KOPT-K1 (cell line): ENCODE measurements around the gene CENPS.
"Not testable (repeated sequence)": the region's sequence is repeated elsewhere in the genome, so short reads cannot be mapped to it uniquely, and the experiment has no call there.

Experiments
- H3K27ac ChIP-seq: fragments of 200-600 bp; sonication (generic); 2 replicates; pipeline ENCODE4 v1.5.1; 2016; ENCODE audit warnings: antibody characterized with exemption, mild to moderate bottlenecking, low read depth, low read length; ENCODE audit not compliant: poor library complexity, severe bottlenecking
- H3K36me3 ChIP-seq: fragments of 200-600 bp; sonication (generic); 2 replicates; pipeline ENCODE4 v1.5.1; 2017; ENCODE audit warnings: antibody characterized with exemption, mild to moderate bottlenecking, low read length, moderate library complexity; ENCODE audit not compliant: insufficient read depth
- H3K9me3 ChIP-seq: fragments of 200-600 bp; sonication (generic); 2 replicates; pipeline ENCODE4 v1.5.1; 2017; ENCODE audit warnings: antibody characterized with exemption, low read length, mild to moderate bottlenecking; ENCODE audit not compliant: insufficient read depth, poor library complexity, severe bottlenecking

CENPS gene

DNA sequence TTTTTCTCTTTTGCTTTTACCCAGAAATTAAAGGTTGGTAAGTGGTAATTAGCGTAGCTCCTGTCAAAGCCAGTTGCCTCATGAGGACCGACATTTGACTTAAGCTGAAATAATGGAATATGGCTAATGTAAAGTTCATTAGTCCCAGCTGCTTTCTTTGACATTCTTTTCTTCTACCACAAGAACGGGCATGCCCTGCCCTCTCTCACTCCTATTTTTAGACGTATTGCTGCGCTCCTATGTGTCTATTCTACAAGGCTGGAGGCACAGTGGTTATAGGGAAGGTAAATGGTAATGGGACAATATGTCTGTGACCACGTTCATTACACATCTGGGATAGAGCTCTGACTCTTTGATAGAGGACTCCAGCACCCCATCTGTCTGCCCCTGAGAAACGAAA lies 26.4 kb downstream of the CENPS start:
- Histone ChIP-seq H3K9me3 (no peaks in the 10 kb centered on the region), H3K27ac (no peak overlapping the region), H3K36me3 (peaks cover 47% of the 10 kb centered on the region)

DNA sequence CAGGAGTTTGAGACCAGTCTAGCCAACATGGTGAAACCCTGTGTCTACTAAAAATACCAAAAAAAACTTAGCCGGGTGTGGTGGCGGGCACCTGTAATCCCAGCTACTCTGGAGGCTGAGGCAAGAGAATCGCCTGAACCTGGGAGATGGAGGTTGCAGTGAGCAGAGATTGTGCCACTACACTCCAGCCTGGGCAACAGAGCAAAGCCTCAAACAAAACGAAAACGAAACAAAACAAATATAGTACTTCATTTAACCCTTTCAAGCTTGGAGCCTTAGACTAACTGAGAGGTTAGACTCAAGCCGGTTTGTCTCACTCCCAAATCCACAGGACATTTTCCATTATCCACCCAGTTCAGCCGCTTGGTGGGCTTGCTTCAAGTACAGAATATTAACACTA lies 27.2 kb downstream of the CENPS start:
- not testable (repeated sequence) for H3K9me3 ChIP-seq, H3K27ac ChIP-seq
- peaks cover 55% of the 10 kb centered on the region for H3K36me3 ChIP-seq

DNA sequence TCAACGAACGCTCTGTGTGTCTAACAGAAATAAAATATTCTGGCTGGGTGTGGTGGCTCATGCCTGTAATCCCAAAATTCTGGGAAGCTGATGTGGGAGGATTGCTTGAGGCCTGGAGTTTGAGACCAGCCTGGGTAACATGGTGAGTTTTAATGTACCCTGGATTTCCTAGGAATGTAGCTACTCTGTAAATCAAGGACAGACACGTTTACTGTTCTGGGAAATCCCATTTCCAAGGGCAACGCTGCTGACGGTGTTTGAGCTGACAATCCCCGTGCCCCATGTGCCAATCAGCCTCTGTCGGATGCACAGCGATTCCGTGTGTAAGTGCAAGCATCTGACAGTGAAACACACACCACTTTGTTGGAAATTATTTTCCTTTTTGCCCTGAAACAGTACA lies 27.6 kb downstream of the CENPS start:
- no peaks in the 10 kb centered on the region for H3K9me3 ChIP-seq
- H3K36me3 ChIP-seq = peaks cover 59% of the 10 kb centered on the region
- H3K27ac ChIP-seq = no peak overlapping the region

DNA sequence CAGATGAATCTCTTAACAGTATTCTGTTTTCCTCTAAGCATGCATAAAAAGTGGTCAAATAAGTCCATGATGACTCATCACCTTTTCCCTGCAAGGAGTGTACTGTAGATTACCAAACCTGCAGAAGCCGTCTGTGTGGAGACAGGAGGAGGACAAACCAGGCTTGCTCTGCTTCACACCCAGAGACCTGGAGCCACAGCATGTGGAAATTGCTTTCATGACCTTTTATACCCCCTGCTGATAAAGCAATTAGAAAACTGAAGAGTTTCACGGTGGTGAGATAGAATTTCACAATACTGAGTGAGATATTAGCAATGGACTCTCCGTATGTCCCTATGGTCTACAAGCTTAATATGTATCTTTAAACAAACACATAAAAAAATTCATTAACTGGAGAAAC lies 29.0 kb downstream of the CENPS start:
- Histone ChIP-seq H3K27ac (no peak overlapping the region), H3K9me3 (no peaks in the 10 kb centered on the region), H3K36me3 (peaks cover 72% of the 10 kb centered on the region)

DNA sequence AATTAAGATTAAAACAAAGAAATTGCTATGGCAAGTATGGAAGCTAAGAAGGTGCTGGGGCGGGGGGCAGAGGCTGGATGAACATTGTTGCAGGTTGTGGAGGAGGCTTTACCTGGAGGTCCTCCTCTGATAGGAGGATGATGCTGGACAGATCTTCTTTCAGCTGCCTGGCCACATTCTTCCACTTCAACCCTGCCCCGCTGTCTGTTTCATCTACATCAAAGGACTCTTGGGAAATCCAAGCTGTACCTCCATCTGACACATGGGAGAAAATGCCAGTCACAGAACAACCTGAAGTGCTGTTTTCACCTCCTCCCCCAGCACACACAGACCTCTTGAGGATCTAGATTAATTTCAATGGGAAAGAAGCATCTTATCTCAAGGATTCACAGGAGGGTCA lies 36.8 kb downstream of the CENPS start:
- Histone ChIP-seq H3K36me3 (peaks cover 79% of the 10 kb centered on the region), H3K27ac (no peak overlapping the region), H3K9me3 (no peaks in the 10 kb centered on the region)

DNA sequence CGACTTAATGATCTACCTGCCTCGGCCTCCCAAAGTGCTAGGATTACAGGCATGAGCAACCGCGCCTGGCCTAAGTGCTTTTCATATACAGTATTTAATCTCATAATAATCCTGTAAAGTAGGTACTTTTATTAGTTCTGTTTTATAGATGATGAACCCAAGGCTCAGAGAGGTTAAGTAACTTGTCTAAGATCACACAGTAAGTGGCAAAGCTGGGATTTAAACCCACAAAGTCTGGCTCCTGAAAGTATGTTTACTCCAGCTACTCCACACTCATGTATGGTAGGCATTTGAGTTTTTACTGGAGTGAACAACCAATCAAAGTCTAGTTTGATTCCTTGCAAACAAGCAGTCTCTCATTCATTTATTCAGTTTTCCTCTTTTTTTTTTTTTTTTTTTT lies 39.8 kb downstream of the CENPS start:
- peaks cover 49% of the 10 kb centered on the region for H3K36me3 ChIP-seq
- no peak overlapping the region for H3K27ac ChIP-seq
- no peaks in the 10 kb centered on the region for H3K9me3 ChIP-seq

DNA sequence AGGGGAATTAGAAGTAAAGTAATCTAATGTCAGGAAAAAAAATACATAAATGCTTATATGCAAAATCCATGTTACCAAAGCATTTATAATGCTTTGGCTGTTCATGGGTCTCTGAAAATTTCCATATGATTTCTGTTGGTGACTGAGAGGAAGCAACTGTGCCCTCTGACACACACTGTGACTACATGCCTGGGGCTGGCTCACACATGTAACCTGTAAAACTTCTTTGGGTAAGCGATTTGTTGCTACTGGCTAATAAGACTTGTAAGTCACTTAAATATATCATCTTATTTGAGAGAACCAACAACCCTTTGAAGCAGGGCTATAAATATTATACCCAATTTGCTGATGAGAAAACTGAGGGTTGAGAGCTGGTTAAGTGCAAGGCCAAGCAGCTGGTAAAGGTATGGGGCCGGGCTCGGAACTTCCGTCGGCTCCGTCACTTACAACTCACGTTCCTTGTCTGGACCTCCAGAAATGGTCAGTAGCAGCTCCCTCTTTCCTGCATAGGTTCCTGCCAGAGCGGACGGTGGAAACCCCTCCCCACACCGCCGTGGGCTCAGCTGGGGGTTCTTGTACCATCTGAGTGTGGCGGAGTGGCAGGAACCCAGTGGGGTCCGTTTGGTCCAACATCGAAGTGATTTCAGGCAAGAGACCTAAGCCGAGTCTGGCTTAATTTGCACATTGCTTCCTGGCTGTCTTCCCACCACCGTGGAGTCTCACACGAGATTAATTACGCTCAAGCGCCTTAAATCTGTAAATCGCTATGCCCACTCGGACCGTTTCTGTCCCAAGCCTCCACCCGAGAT lies 41.4 kb downstream of the CENPS start:
- H3K9me3 ChIP-seq = no peaks in the 10 kb centered on the region
- peaks cover 34% of the 10 kb centered on the region for H3K36me3 ChIP-seq
- H3K27ac ChIP-seq = peak overlapping the region; percentile 70

DNA sequence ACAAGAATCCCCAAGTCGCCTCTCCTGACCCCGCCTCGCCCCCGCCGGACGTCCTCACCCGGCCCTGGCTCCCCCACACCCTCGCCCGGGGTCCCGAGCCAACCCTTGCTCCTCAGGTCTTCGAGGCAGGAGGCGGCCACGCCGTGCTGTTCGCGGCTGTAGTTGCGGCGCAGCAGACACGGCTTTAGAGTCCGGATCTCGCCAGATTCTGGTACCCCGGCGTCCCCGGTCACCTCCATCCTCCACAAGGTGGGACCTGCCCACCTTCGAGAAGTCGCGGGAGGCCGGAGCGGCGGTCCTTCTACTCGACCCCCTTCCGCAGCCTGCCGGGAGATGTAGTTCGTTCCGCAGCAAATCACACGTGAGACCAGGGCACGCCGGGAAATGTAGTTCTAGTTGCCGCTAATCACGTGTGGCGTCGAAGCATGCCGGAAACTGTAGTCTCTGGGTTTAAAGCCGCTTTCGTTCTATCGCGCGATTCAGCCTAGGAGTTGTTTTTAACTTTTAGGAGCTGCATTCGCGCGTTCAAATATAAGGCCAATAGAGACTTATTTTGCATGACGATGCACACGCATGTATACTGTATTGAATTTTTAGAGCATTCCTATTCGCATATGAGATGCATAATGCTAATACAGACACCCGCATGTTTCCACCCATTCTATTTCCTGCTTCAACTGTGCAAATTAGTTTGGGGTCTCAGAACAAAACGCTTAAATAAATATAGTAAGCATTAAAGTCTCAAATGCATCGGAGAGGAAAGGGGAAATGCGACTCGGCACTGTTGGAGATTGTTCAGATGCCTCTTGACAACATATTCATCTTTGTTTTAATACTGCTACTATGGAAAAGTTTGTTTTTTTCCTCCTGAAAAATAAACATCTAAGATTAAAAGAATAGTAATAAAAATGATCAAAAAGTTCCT lies 42.2 kb downstream of the CENPS start, which contains the start of gene DFFA:
Gene DFFA, minus strand, starts transcription at position 310 of the 925 bp plus-strand sequence. Its CDS starts 71 bp downstream, at position 239.
- H3K27ac ChIP-seq = peak within 1 kb of the TSS; percentile 70
- no peaks in the 10 kb centered on the region for H3K9me3 ChIP-seq
- H3K36me3 ChIP-seq = peaks cover 25% of the 10 kb centered on the region

DNA sequence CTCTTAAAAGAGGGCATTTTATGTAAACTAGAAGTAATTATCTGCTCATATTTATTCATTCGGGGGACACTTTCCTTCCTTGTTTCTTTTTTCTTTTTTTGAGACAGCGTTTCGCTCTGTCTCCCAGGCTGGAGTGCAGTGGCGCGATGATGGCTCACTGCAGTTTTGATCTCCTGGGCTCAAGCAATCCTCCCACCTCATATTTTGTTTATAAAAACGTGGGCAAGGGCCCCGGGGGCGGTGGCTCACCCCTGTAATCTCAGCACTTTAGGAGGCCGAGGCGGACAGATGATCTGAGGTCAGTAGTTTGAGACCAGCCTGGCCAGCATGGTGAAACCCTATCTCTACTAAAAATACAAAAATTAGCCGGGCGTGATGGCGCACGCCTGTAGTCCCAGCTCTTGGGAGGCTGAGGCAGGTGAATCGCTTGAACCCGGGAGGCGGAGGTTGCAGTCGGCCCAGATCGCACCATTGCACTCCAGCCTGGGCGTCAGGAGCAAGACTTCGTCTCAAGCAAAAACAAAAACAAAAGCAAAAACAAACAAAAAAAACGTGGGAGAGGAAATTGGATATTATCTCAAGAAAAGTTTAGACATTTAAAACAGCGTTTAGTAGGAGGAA lies 43.0 kb downstream of the CENPS start:
- Histone ChIP-seq H3K27ac (peak overlapping the region; percentile 70), H3K9me3 (no peaks in the 10 kb centered on the region), H3K36me3 (peaks cover 17% of the 10 kb centered on the region)

DNA sequence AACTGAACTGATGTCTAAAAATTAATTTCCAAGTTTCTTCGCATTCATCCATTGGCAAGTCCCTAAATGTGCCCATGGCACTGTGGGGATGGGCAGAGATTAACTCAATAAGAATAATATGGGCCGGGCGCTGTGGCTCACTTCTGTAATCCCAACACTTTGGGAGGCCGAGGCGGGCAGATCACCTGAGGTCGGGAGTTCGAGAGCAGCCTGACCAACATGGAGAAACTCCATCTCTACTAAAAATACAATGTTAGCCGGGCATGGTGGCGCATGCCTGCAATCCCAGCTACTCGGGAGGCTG lies 44.0 kb downstream of the CENPS start:
- H3K36me3 ChIP-seq, H3K9me3 ChIP-seq: not testable (repeated sequence)
- peak overlapping the region; percentile 70 for H3K27ac ChIP-seq

DNA sequence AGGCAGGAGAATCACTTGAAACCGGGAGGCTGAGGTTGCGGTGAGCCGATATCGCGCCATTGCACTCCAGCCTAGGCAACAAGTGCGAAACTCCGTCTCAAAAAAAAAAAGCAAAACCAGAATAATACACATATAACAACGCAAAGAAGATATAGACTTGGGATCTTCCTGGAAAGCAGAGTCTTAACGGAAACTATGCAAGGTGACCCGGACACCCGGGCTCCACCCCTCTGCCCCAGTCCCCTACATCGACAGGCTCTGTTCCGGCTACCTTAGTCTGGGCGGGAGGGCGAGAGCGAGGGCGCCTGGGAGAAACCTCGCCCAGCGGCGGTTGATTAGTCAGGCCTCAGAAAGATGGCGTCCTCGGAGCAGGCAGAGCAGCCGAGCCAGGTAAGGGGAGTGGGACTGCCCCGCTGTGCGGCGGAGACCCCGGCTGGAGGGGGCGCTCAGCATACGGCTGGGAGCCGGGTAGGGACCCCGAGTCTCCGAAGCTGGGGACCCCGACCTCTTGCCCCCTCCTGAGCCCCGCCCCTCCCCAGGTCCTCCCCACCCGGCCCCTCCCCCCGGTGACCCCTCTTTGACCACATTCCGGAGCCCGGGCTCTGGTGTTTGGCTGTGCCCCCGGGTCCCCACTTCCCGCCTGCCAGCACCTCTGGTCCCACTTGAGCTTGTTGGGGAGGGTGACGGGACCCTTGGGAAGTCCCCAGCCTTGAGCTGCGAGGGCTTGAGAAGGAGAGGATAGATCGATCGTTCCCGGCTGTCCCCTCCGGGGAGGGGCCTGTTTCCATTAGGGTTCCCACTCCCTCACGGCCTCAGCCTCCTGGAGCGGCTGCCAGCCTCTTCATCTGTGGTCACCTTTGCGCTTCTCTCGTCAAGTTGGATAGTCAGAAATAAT lies 44.6 kb downstream of the CENPS start, which contains the start of gene PEX14:
Gene PEX14, plus strand, starts transcription at position 338 of the 895 bp plus-strand sequence. Its CDS starts 17 bp downstream, at position 355.
- no peaks in the 10 kb centered on the region for H3K9me3 ChIP-seq
- peaks cover 1% of the 10 kb centered on the region; the same call in 1 of the 2 replicates for H3K36me3 ChIP-seq
- H3K27ac ChIP-seq = peak within 1 kb of the TSS; percentile 70

DNA sequence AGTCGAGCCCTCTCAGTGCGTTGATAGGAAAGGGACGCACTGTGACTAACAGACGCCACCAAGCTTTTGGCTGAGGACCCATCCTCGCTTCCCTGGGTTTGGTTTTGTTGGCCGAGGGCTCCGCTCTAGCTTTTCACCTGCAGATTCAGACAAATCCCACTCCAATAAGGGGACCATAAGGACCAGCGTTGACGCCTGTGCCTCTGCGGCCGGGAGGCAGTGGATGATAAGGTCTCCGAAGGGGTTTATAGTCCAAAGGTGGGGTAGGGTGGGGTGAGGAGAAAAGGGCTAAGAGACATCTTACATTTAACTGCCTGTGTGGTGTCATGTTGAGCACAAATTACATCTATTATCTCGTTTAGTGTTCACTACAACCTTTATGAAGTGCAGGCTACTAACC lies 45.3 kb downstream of the CENPS start:
- no peaks in the 10 kb centered on the region for H3K9me3 ChIP-seq
- no peaks in the 10 kb centered on the region for H3K36me3 ChIP-seq
- H3K27ac ChIP-seq = peak overlapping the region; percentile 70

DNA sequence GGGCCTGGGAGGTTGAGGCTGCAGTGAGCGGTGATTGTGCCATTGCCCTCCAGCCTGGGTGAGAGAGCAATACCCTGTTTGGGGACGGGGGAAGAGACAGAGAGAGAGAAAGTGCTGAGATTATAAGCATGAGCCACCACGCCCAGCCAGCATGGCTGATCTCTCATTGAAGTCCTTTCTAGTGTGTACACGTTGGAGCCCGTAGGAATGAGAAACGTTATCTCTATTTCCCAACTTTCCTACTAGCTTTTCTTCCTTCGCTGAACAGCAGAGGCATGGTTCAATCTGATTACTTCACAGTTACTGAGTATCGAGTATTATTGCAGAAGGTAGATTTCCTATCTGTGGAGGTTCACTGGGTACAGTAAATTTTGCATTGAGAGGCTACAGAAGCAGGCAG lies 49.1 kb downstream of the CENPS start:
- Histone ChIP-seq H3K36me3 (no peaks in the 10 kb centered on the region), H3K9me3 (no peaks in the 10 kb centered on the region), H3K27ac (no peak overlapping the region)

DNA sequence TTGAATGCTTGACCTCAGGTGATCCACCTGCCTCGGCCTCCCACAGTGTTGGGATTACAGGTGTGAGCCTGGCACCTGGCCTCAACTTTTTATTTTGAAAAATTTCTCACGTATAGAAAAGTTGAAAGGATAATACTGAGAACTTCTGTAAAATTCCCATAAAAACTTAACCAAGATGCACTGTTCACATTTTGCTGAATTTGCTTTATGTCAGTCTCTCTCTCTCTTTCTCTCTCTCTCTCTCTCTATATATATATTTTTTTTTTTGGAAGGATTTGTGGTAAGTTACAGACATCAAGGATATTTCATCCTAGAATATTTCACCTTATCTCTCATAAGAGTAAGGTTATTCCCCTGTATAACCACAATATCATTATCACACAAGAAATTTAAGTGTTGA lies 50.4 kb downstream of the CENPS start:
- Histone ChIP-seq H3K9me3 (no peaks in the 10 kb centered on the region), H3K27ac (no peak overlapping the region), H3K36me3 (no peaks in the 10 kb centered on the region)
